ENCODE data around the gene IGFBP5.

- TF ChIP-seq EP300 (IDR thresholded peaks at IDR 0.05), result no peak
- no peak for TF ChIP-seq POLR2AphosphoS5 (IDR thresholded peaks at IDR 0.05)
- no peak for TF ChIP-seq CTCF (IDR thresholded peaks at IDR 0.05)
Measured at GRCh38 chr2:216677439-216678097, 17.8 kb downstream of the IGFBP5 start.

Measured in stomach (tissue), 4 donors.